ENCODE data around the gene ATG10. TPM values are rescaled to one million over a fixed set of nuclear protein-coding genes. Genes with fewer than 3 reads are reported as not detected.

The ATG10 gene
- total and polyA plus RNA-seq, 8 donors = 6.4 to 15.7 (median 11.1) TPM

DNA sequence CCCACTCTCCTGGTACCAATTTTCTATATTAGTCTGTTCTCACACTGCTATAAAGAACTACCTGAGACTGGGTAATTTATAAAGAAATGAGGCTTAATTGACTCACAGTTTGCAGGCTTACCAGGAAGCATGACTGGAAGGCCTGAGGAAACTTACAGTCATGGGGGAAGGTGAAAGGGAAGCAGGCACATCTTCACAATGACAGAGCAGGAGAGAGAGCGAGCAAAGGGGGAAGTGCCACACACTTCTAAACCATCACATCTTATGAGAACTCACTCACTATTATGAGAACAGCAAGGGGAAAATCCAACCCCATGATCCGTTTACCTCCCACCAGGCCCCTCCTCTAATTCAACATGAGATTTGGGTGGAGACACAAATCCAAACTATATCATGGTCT is 72.2 kb downstream of the ATG10 start:
- Histone ChIP-seq H3K4me3 (no peak overlapping the region), H3K9me3 (peaks cover 0 to 14% of the 10 kb centered on the region in 2 donors), H3K27ac (peak overlapping the region in 1 of 2 donors; percentile 15), H3K4me1 (no peaks in the 10 kb centered on the region), H3K27me3 (no peaks in the 10 kb centered on the region), H3K36me3 (no peaks in the 10 kb centered on the region)
- DNase-seq (no peak), ATAC-seq (no peak)
- intact Hi-C loops (cut with DNase I) = no loop called here
- TF ChIP-seq, protein P1, sequence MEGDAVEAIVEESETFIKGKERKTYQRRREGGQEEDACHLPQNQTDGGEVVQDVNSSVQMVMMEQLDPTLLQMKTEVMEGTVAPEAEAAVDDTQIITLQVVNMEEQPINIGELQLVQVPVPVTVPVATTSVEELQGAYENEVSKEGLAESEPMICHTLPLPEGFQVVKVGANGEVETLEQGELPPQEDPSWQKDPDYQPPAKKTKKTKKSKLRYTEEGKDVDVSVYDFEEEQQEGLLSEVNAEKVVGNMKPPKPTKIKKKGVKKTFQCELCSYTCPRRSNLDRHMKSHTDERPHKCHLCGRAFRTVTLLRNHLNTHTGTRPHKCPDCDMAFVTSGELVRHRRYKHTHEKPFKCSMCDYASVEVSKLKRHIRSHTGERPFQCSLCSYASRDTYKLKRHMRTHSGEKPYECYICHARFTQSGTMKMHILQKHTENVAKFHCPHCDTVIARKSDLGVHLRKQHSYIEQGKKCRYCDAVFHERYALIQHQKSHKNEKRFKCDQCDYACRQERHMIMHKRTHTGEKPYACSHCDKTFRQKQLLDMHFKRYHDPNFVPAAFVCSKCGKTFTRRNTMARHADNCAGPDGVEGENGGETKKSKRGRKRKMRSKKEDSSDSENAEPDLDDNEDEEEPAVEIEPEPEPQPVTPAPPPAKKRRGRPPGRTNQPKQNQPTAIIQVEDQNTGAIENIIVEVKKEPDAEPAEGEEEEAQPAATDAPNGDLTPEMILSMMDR (IDR thresholded peaks at IDR 0.05) = no peak

DNA sequence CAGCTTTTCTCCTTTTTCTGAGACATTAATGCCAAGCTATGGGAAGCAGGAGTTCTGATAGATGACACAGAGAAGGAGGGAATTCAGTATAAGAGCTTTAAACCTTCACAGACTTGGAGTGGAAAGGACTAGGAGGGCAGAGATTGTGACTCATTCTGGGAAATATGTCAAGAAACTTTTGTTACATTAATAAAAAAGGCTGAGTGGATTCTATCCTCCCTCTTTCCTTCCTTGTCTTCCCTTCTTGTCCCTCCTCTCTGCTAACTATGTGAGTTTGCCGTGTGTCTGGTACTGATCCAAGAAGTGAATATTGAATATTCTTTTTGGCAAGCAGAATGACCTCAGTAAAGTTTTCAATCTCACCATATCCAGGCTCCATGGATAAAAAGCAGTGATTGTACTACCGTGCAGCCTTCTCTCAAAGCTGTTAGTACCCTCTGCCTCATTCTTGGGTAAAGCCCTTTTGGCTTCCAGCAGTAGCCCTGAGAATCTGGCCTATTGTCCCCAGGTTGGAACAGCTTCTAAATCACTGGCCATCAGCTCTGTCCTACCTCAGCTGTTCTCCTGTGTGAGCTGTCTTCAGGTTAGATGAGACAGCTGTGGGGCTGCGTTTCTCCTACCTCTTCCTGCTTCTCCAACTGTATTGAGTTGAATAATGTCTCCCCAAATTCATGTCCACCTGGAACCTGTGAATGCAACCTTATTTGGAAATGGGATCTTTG is 73.9 kb downstream of the ATG10 start:
- H3K27me3 ChIP-seq = no peaks in the 10 kb centered on the region
- intact Hi-C loops (cut with DNase I) = no loop called here
- no peak overlapping the region for H3K27ac ChIP-seq
- ATAC-seq (peak; percentile 52), DNase-seq (no peak)
- no peaks in the 10 kb centered on the region for H3K36me3 ChIP-seq
- H3K4me3 ChIP-seq = no peak overlapping the region
- peaks cover 0 to 14% of the 10 kb centered on the region in 2 donors for H3K9me3 ChIP-seq
- H3K4me1 ChIP-seq = no peaks in the 10 kb centered on the region
- TF ChIP-seq, protein P1 (IDR thresholded peaks at IDR 0.05) = no peak

DNA sequence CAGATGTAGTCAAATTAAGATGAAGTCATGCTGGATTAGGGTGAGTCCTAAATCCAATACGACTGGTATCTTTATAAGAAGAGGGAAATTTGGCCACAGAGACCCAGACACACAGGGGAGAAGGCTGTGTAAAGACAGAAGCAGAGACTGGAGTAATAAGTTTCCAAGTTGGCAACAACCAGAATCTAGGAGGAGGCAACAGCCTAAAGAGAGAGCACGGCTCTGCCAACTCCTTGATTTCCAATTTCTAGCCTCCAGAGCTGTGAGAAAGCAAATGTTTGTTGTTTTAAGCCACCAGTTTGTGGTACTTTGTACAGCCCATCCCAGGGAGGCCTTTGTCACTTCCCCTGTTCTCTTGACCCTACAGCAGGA is 74.4 kb downstream of the ATG10 start:
- TF ChIP-seq, protein P1 (IDR thresholded peaks at IDR 0.05) = no peak
- intact Hi-C loops (cut with DNase I) = no loop called here
- DNase-seq (no peak), ATAC-seq (no peak)
- Histone ChIP-seq H3K4me3 (no peak overlapping the region), H3K4me1 (no peaks in the 10 kb centered on the region), H3K27ac (no peak overlapping the region), H3K36me3 (no peaks in the 10 kb centered on the region), H3K27me3 (no peaks in the 10 kb centered on the region), H3K9me3 (peaks cover 0 to 14% of the 10 kb centered on the region in 2 donors)

DNA sequence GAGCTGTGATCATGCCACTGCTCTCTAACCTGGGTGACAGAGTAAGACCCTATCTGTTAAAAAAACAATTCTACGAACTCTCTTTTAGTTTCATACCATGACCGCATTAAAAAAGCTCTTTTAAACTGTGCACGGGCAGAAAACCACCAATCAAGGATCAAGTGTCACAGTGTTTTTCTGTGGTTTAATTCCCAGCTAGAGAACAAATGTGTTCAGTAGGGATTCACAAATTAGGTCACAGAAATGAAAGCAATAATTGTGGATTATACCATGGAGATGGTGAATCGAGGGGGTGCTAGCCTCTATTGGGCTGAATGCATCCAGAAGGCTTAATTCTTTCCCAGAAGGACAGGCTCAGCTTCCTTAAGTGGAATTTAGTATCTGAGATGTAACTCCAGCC is 79.1 kb downstream of the ATG10 start:
- Histone ChIP-seq H3K4me1 (no peaks in the 10 kb centered on the region), H3K4me3 (no peak overlapping the region), H3K9me3 (peaks cover 0 to 3% of the 10 kb centered on the region in 2 donors), H3K36me3 (no peaks in the 10 kb centered on the region), H3K27ac (no peak overlapping the region), H3K27me3 (no peaks in the 10 kb centered on the region)
- ATAC-seq (no peak), DNase-seq (no peak)
- TF ChIP-seq, protein P1 (IDR thresholded peaks at IDR 0.05) = no peak
- intact Hi-C loops (cut with DNase I) = no loop called here

DNA sequence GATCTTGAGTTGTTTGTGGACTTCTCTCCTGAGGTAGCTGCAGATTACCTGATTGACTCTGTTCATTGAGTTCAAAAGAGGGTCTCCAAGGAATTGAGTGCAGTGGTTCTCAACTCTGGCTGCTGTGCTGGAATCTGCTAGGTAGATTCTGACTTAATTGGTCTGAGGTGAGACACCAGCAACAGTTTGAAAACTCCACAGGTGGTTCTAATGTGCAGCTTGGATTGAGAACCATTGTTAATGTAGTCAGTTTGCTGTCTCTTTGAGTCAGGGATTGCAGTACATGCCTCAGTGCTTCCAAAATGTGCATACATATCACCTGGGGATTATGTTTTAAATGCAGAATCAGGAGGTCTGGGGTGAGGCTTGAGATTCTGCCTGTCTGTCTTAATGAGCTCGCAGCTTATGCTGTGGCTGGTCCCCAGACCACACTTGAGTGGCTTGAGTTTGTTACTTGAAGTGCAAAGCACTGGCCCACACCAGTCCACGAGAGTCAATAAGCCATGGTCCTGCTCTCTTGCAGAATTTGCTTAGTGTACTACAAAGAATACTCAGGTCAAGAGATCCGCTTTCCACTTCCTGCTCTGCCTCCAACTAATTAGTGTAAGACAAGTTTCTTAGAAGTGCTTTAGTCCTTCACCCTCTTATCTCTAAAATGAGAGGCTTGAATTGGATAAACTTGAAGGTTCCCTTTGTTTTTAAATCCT is 82.3 kb downstream of the ATG10 start:
- Histone ChIP-seq H3K9me3 (no peaks in the 10 kb centered on the region), H3K27me3 (no peaks in the 10 kb centered on the region), H3K36me3 (no peaks in the 10 kb centered on the region), H3K4me3 (no peak overlapping the region), H3K4me1 (no peaks in the 10 kb centered on the region), H3K27ac (no peak overlapping the region)
- ATAC-seq (peak; percentile 88), DNase-seq (no peak)
- TF ChIP-seq, protein P1 (IDR thresholded peaks at IDR 0.05) = no peak
- intact Hi-C loops (cut with DNase I) = no loop called here

Measured in left lung (tissue), 10 donors.